A673 (cell line): ENCODE measurements around the gene DNHD1.

ENCODE experiments used
- CTCF ChIP-seq: fragments of 300-800, 200-600 bp; sonication (generic); conservative IDR thresholded peaks from 2 replicates; pipeline ENCODE4 v1.5.1; 2017; ENCODE audit warnings: low read depth, mild to moderate bottlenecking, antibody characterized with exemption, low read length, moderate library complexity, mixed read lengths
- EZH2 ChIP-seq: fragments of 200-600 bp; sonication (generic); IDR thresholded peaks from 2 replicates; pipeline ENCODE4 v1.6.1; 2017; ENCODE audit warnings: borderline replicate concordance, low read depth, mild to moderate bottlenecking, mixed read lengths, antibody characterized with exemption, low read length; ENCODE audit not compliant: poor library complexity, severe bottlenecking

GRCh38 chr11:6620636-6621035, 123.6 kb downstream of the DNHD1 start:
- TF ChIP-seq CTCF (no peak), EZH2 (no peak)
